IPS-18c (cell line): Measurements from ENCODE around the gene TP53BP2.
"Not testable (repeated sequence)": the region's sequence is repeated elsewhere in the genome, so short reads cannot be mapped to it uniquely, and the experiment has no call there.

Experiments
- H3K4me3 ChIP-seq: 2 replicates; pipeline ENCODE4 v1.7.0; 2013; ENCODE audit warnings: low read depth, mild to moderate bottlenecking, low read length, moderate library complexity; ENCODE audit not compliant: insufficient read depth
- H3K9me3 ChIP-seq: one replicate; pipeline ENCODE4 v1.6.1; 2013; ENCODE audit warnings: mild to moderate bottlenecking, low read length, moderate library complexity; ENCODE audit not compliant: control insufficient read depth, insufficient read depth

Gene TP53BP2

GRCh38 chr1:223859058-223859457 is 13.3 kb upstream of the TP53BP2 start:
- H3K9me3 ChIP-seq, result no peaks in the 10 kb centered on the region
- no peak overlapping the region for H3K4me3 ChIP-seq

GRCh38 chr1:223856386-223856785 is 10.6 kb upstream of the TP53BP2 start:
- H3K4me3 ChIP-seq, result no peak overlapping the region

GRCh38 chr1:223853748-223854147 is 8.0 kb upstream of the TP53BP2 start:
- Histone ChIP-seq H3K4me3 (no peak overlapping the region), H3K9me3 (no peaks in the 10 kb centered on the region)

More at GRCh38 chr1:223856386-223856785, 10.6 kb upstream of the TP53BP2 start:
- no peaks in the 10 kb centered on the region for H3K9me3 ChIP-seq

- no peaks in the 10 kb centered on the region for H3K9me3 ChIP-seq
- no peak overlapping the region for H3K4me3 ChIP-seq
Observed at GRCh38 chr1:223853275-223853674, 7.5 kb upstream of the TP53BP2 start.

GRCh38 chr1:223852337-223852736 is 6.6 kb upstream of the TP53BP2 start:
- no peaks in the 10 kb centered on the region for H3K9me3 ChIP-seq
- H3K4me3 ChIP-seq, result no peak overlapping the region

- no peaks in the 10 kb centered on the region for H3K9me3 ChIP-seq
- no peak overlapping the region for H3K4me3 ChIP-seq
Observed at GRCh38 chr1:223849352-223850254, 3.9 kb upstream of the TP53BP2 start.

GRCh38 chr1:223848536-223848935 is 2.8 kb upstream of the TP53BP2 start:
- H3K4me3 ChIP-seq, result no peak overlapping the region
- no peaks in the 10 kb centered on the region for H3K9me3 ChIP-seq

GRCh38 chr1:223847781-223848345 is 2.1 kb upstream of the TP53BP2 start:
- H3K9me3 ChIP-seq, result no peaks in the 10 kb centered on the region

GRCh38 chr1:223845037-223845809 is 524 bp downstream of the TP53BP2 start:
- Histone ChIP-seq H3K9me3 (no peaks in the 10 kb centered on the region), H3K4me3 (peak overlapping the region; percentile 72)

More at GRCh38 chr1:223847781-223848345, 2.1 kb upstream of the TP53BP2 start:
- H3K4me3 ChIP-seq, result no peak overlapping the region

GRCh38 chr1:223844787-223845036 is 1.0 kb downstream of the TP53BP2 start:
- H3K9me3 ChIP-seq, result no peaks in the 10 kb centered on the region
- H3K4me3 ChIP-seq, result peak overlapping the region; percentile 72

GRCh38 chr1:223843934-223844786 is 1.6 kb downstream of the TP53BP2 start:
- peak overlapping the region; percentile 72 for H3K4me3 ChIP-seq
- no peaks in the 10 kb centered on the region for H3K9me3 ChIP-seq

- no peak overlapping the region for H3K4me3 ChIP-seq
- H3K9me3 ChIP-seq, result no peaks in the 10 kb centered on the region
Observed at GRCh38 chr1:223842784-223843183, 3.0 kb downstream of the TP53BP2 start.

GRCh38 chr1:223841977-223842623 is 3.6 kb downstream of the TP53BP2 start:
- not testable (repeated sequence) for H3K9me3 ChIP-seq, H3K4me3 ChIP-seq

- Histone ChIP-seq H3K9me3 (no peaks in the 10 kb centered on the region), H3K4me3 (no peak overlapping the region)
Observed at GRCh38 chr1:223840254-223840653, 5.5 kb downstream of the TP53BP2 start.

- H3K9me3 ChIP-seq, result no peaks in the 10 kb centered on the region
- no peak overlapping the region for H3K4me3 ChIP-seq
Observed at GRCh38 chr1:223838125-223838854, 7.5 kb downstream of the TP53BP2 start.

GRCh38 chr1:223837687-223838086 is 8.1 kb downstream of the TP53BP2 start:
- H3K4me3 ChIP-seq, result no peak overlapping the region
- no peaks in the 10 kb centered on the region for H3K9me3 ChIP-seq
